ENCODE data around the gene SH3RF3.

The SH3RF3 gene

DNA sequence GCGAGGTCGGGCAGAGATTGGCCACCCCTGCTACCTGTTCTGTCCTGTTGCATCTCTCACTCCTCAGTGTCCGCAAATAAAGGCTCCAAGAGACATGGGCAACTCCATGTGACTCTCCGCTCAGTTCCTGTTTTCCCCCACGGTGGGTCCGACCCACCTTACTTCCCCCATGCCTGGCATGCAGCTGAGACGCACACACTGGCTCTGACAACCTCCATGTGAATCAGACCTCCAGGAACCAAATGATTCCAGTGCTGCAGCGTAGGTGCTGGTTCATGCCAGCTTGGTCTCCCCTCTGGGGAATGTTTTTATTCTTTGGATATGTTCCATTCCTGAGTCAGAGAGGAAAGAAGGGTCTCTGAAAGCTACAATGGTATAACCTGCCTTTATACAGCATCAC, 221.5 kb downstream of the SH3RF3 start:
- DNase-seq (ENCODE audit: low read depth in 2 of 2), result no peak

GRCh38 chr2:109351164-109351756, 222.3 kb downstream of the SH3RF3 start:
- DNase-seq (ENCODE audit: low read depth in 2 of 2), result no peak

GRCh38 chr2:109352056-109352897, 223.3 kb downstream of the SH3RF3 start:
- DNase-seq (ENCODE audit: low read depth in 2 of 2), result no peak

- no peak for DNase-seq (ENCODE audit: low read depth in 2 of 2)
These were observed 224.1 kb downstream of the SH3RF3 start for GRCh38 chr2:109352898-109353689.

DNA sequence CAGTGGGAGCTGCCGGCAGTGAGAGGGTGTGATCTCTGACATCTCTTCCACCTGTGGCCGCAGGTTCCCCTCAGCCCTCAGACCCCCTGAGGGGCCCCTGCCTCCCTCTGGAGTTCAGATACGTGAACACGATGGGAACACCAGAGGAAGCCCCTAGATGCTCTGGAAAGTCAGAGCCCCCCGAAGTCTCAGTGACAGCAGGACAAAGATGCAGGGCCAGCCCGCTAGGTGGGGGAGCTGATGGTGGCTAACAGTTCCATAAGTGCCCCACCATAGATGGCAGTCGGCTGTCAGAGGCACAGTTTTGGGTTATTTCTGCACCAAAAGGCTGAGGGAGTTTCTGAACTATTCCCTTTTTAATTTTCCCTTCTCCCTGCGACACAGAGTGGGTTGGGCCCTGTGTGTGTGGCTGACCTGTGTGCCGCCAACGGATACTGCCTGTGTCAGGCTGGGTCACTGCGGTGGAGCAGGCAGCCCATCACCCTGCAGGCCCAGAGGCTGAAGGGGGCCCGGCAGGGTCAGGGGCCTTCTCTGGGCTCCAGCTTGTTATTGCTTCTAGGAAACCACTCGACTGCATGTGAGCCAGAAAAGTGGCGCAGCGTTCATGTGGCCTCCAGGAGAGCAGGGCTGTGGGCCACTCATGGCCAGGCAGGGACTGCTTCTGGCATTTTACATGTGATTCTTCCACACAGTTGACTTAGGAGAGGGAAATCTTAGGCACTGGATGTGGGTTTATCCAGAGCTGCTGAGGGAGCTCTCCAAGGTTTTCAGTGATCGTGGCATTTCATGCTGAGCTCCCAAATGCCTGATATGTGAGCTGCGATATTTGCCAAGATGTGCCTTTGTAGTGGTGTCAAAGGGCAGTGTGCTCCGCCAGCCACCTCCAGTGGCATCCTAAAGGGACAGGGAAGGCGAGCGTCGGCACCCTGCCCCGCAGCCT, 225.1 kb downstream of the SH3RF3 start:
- no peak for DNase-seq (ENCODE audit: low read depth in 2 of 2)

DNA sequence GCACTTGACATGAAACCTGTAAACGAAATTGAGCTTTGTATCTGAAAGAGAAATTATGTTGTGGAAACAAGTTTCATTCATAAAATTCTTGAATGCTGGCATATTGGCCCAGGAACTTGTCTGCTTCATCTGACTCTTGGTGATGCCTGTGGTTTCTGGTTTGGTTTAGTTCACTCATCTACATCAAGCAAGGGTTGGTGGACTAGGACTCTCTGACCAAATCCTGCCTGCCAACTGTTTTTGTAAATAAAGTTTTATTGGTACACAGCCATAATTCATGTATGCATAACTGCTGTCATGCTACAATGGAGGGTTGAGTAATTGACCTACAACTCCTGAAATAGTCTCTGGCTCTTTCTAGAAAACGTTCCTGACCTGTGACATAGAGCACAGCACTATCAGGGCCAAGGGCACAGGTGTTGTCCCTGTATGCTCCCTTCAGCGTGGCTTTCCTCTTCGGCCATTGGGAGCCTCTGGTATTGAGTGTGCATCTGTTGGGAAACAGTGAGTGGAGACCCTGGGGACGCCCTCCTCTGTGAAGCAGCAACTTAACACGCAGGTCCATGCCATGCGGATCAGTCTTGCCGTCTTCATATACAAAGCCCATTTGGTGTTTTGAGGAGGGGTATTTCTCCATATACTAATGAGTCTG, 226.3 kb downstream of the SH3RF3 start:
- no peak for DNase-seq (ENCODE audit: low read depth in 2 of 2)

DNA sequence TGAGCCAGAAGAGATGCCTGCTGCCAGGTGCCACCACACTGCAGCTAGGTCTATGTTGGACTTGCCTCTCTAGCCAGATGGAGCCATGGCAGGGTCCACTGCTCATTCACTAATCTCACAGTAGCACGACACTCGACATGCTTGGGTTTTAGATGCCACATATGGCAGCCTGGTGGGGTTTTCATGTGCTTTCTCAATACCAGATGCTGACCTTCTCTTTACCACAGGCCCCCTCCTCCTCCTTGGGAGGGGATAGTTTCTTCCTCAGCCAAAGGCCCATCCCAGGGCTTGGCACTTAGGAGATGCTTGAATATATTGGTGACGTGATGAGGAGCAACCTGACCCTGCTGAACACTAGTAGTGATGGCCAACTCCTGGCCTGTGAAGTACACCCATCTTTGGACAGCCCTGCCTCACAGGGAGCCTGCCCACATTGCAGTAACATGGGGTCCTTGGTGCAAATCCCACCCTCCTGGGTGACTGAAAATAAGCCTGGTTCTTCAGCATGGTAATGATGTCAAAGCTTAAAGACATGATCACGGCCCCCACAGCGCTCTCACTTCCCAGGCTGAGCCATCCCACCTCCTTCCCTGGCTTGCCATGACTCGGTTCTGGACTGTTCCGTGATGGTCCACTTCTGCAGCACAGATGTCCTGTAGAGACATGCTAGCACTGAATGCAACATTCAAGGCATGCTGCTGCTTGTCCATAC, 227.5 kb downstream of the SH3RF3 start:
- no peak for DNase-seq (ENCODE audit: low read depth in 2 of 2)

GRCh38 chr2:109364217-109364616, 235.2 kb downstream of the SH3RF3 start:
- no peak for DNase-seq (ENCODE audit: low read depth in 2 of 2)

DNA sequence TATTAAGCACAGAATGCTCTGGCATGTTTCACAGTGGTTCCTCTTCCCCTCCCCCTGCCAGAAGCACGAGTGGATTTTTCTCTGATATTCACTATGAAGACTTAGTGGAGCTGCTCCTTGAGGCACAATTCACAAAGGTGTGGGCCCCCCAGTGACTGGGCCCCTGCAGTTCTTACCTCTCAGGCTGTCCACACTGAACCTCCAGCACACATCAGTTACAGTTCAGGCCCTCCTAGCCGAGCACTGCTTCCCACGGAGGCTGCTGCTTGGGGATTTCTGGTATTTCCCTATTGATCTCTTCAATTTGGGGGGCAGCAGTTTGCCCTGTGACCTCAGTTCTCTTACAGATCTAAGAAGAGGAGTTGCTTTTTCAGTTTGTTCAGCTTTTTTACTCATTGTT, 236.1 kb downstream of the SH3RF3 start:
- no peak for DNase-seq (ENCODE audit: low read depth in 2 of 2)

DNA sequence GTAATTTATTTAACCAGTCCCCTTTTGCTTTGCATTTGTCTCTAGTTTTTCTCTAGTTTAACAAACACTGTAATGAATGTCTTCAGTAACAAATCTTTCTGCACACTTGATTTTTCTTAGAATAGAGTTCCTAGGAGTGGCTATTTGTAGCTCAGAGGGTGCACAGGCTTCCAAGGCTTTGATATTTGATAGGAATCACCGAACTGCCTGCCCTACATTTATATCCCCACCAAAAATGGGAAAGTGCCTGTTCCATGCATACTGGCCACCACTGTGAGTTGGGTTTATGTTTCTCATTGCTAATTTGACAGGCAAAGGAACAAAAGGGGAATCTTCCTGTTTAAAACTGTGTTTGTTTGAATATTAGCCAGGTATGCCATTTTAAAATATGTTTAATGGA, 238.7 kb downstream of the SH3RF3 start:
- DNase-seq (ENCODE audit: low read depth in 2 of 2), result no peak

DNA sequence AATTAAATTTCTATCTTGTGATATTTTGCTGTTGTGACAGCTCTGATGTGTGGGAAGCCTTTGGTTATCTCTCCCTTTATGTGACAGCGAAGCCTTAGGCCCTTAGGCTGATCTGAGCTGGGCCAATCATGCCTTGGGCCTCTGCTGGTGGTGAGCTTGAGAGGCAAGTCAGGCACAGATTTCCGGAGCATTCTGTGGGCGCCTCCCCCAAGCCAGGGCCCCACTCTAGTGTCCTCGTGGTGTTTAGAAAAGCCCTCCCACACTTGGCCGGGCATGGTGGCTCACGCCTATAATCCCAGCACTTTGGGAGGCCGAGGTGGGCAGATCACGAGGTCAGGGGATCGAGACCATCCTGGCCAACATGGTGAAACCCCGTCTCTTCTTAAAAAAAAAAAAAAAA, 239.8 kb downstream of the SH3RF3 start:
- no peak for DNase-seq (ENCODE audit: low read depth in 2 of 2)

- no peak for DNase-seq (ENCODE audit: low read depth in 2 of 2)
These were observed 240.7 kb downstream of the SH3RF3 start for GRCh38 chr2:109369671-109370191.

DNA sequence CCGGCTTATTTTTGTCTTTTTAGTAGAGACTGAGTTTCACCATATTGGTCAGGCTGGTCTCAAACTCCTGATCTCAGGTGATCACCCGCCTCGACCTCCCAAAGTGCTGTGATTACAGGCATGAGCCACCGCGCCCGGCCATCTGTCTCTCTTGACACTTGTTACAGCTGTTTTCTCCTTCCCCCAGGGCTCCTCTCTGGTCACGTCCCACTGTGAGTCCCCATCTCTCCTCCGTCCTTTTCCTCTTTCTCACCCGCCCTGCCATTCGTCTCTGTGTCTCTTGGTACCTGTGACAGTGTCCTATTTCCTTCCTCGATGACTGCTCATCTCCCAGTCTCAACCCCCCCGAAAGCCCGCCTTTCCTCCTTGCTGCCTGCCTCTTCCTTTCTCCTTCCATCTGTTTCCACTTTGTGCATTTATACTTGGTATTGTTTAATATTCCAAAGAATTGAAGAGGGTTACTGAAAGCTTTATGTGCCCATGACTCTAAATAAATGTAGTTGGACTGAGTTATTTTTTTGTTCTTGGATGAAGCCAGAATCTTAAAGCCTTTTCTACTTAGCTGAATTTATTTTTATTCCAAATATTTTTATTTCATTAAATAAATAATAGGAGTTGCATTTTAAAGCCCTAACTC, 241.5 kb downstream of the SH3RF3 start:
- no peak for DNase-seq (ENCODE audit: low read depth in 2 of 2)

DNA sequence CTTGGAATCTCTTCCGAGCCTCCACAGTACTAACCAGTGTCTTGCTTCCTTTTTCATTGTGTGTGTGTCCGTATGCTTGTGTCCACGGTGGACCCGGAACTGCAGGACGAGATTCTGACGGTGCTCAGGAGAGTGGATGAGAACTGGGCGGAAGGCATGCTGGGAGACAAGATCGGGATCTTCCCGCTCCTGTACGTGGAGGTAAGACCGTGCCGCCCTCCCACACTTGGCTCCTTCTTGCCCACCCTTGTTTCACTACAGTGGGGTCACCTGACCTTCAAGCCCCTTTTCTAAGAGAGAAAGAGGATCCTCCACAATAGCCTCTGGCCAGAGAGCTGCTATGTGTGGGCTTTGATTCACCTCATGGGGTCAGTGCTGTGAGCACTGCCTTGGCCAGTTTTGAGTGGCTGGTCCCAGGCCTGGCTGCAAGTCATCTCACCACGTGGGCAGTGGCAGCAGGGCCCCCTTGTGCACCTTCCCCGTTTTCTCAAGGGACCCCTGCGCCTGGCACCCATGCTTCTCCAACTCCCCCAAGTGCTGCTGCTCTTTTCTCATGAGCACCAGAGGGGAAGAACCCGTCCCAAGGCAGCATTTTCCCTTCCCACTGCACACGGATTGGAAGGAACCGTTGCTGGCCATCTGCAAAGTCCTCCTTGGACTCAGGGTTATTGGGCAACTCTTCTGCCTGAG, 242.6 kb downstream of the SH3RF3 start:
- no peak for DNase-seq (ENCODE audit: low read depth in 2 of 2)

DNA sequence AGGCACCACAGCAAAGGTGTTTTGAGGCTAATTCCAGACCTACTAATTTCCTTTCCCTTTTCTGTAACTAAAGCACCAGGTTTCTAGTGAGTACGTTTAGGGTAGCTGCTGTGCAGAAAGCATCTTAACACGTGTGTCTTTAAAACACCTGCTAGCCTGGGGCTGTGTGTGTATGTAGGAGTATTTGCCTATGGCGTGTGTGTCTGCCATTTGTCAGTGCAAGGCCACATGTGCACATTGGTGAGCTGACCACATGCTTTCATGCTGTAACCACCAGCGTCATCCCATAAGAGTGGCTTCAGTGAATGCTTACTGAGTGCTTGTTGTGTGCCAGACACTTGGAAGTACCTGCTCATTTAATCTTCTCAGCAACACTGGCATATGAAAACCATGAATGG, 243.2 kb downstream of the SH3RF3 start:
- DNase-seq (ENCODE audit: low read depth in 2 of 2), result no peak

DNA sequence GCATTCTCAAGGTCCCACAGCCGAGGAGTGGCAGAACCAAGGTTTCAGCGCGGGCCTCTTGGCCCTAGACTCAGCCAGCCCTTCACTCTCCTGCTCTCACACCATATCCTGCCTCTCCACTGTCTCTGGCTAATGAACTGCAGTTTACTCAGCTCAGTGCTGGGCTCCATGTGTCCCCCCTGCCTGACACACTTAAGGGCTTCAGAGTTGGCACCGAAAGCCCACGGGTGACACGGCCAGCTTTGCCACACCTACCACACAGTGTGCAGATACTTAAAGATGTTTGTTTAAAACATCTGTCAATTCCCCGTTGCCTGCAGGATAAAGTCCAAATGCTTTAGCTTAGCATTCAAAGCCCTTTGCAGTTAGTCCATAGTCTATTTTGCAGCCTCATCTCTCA, 243.6 kb downstream of the SH3RF3 start:
- DNase-seq (ENCODE audit: low read depth in 2 of 2), result no peak

GRCh38 chr2:109373791-109374547, 245.0 kb downstream of the SH3RF3 start:
- DNase-seq (ENCODE audit: low read depth in 2 of 2), result no peak

DNA sequence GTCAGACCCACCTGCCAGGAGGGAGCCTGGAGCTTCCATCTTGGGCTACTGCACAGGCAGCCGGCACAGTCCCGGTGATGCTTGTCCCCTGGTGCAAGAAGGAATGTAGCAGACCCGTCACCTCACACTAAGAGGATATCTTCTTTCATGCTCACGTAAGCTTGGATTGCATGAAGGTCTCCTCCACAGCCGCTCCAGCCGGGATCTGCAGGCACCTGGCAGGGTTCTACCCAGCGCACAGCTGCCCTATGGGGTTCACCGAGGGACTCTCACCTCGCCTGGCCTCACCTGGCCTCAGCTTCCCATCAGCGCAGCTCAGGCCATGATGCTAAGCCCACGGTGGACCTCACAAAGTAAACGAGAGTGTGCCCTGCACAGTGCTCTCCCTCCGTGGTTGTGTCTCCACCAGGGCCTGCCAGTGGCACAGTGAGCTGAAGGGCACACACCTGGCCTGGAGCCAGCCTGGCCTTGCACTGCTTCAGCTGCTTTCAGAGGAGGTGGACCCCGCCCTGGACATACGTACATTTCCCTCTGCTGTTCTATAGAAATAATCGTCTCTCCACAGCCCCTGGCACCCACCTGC, 245.6 kb downstream of the SH3RF3 start:
- DNase-seq (ENCODE audit: low read depth in 2 of 2), result no peak

All from fibroblast of skin of left biceps (primary cell).